Ascending aorta (tissue), 2 donors: ENCODE data around the gene SENP6. TPM values are rescaled to one million over a fixed set of nuclear protein-coding genes. Genes with fewer than 3 reads are reported as not detected.

ENCODE experiments used
- DNase-seq, 2 donors: peaks; one replicate each; pipeline ENCODE4 v3.0.0-alpha.2; 2019; ENCODE audit warnings: low spot score in 2 of 2
- H3K27ac ChIP-seq, 2 donors: fragments of 200-600 bp; sonication (generic); one replicate each; pipeline ENCODE4 v1.5.1; 2016 to 2017; ENCODE audit warnings: mild to moderate bottlenecking in 1 of 2
- H3K27me3 ChIP-seq: fragments of 200-600 bp; sonication (generic); one replicate; pipeline ENCODE4 v1.5.1; 2017
- H3K36me3 ChIP-seq, 2 donors: fragments of 200-600 bp; sonication (generic); one replicate each; pipeline ENCODE4 v1.5.1; 2016
- H3K4me1 ChIP-seq, 2 donors: fragments of 200-600 bp; sonication (generic); one replicate each; pipeline ENCODE4 v1.5.1; 2016 to 2017; ENCODE audit warnings: mild to moderate bottlenecking in 1 of 2
- H3K4me3 ChIP-seq, 2 donors: fragments of 200-600 bp; sonication (generic); one replicate each; pipeline ENCODE4 v1.5.1; 2016 to 2017; ENCODE audit warnings: mild to moderate bottlenecking in 1 of 2
- H3K9me3 ChIP-seq, 2 donors: fragments of 200-600 bp; sonication (generic); one replicate each; pipeline ENCODE4 v1.5.1; 2016
- CTCF ChIP-seq, 3 experiments: fragments of 200-600 bp in 2 of 3; fragments of 450-650 bp in 1 of 3; sonication (generic) in 2 of 3; IDR thresholded peaks; one replicate each; pipeline ENCODE4 v1.5.1; 2016 to 2019; ENCODE audit warnings: antibody characterized with exemption in 3 of 3, mild to moderate bottlenecking in 1 of 3, moderate library complexity in 1 of 3
- intact Hi-C: fragments of 100-400 bp; cut with DNase I; formaldehyde crosslinking; loops from one replicate; pipeline ENCODE4 v1.15.1; 2023
- total RNA-seq: library from RNA; depleted of rRNA; stranded (reverse); fragments of >200 nt; gene quantifications from one replicate; pipeline ENCODE4 v1.1.0, GENCODE V29; 2016

The SENP6 gene
- total RNA-seq, 1 donor from 2014 or later, result 24.4 TPM

- no peak for DNase-seq
- no peak overlapping the region for H3K4me3 ChIP-seq
- no peaks in the 10 kb centered on the region for H3K27me3 ChIP-seq
- H3K4me1 ChIP-seq, result no peaks in the 10 kb centered on the region
- TF ChIP-seq CTCF (IDR thresholded peaks at IDR 0.05), result no peak
- intact Hi-C loops, result no loop called here
- no peak overlapping the region for H3K27ac ChIP-seq
- no peaks in the 10 kb centered on the region for H3K36me3 ChIP-seq
- no peaks in the 10 kb centered on the region for H3K9me3 ChIP-seq
These were observed 158.6 kb downstream of the SENP6 start for GRCh38 chr6:75760320-75760719.

GRCh38 chr6:75761489-75761888 lies 159.8 kb downstream of the SENP6 start:
- Histone ChIP-seq H3K36me3 (no peaks in the 10 kb centered on the region), H3K4me1 (no peaks in the 10 kb centered on the region), H3K27me3 (no peaks in the 10 kb centered on the region), H3K9me3 (no peaks in the 10 kb centered on the region), H3K4me3 (no peak overlapping the region), H3K27ac (no peak overlapping the region)
- TF ChIP-seq CTCF (IDR thresholded peaks at IDR 0.05), result no peak
- DNase-seq, result no peak
- intact Hi-C loops, result no loop called here

GRCh38 chr6:75762063-75762462 lies 160.4 kb downstream of the SENP6 start:
- TF ChIP-seq CTCF (IDR thresholded peaks at IDR 0.05), result no peak
- DNase-seq, result no peak
- Histone ChIP-seq H3K4me3 (no peak overlapping the region), H3K27me3 (no peaks in the 10 kb centered on the region), H3K4me1 (no peaks in the 10 kb centered on the region), H3K27ac (no peak overlapping the region), H3K36me3 (no peaks in the 10 kb centered on the region), H3K9me3 (no peaks in the 10 kb centered on the region)
- intact Hi-C loops, result no loop called here

GRCh38 chr6:75766387-75766786 lies 164.7 kb downstream of the SENP6 start:
- TF ChIP-seq CTCF (IDR thresholded peaks at IDR 0.05), result no peak
- Histone ChIP-seq H3K27me3 (no peaks in the 10 kb centered on the region), H3K9me3 (no peaks in the 10 kb centered on the region), H3K27ac (no peak overlapping the region), H3K4me3 (no peak overlapping the region), H3K36me3 (no peaks in the 10 kb centered on the region), H3K4me1 (no peaks in the 10 kb centered on the region)
- intact Hi-C loops, result no loop called here
- DNase-seq, result no peak

Other genes starting within 250 kb of the SENP6 start
- 13.6 TPM for gene FILIP1, start 108.1 kb upstream of the SENP6 start, total RNA-seq
- 3.7 TPM for gene MYO6, start 147.4 kb downstream of the SENP6 start, total RNA-seq